IPS-15b (cell line): Measurements from ENCODE around the gene GAPDH.
"Not testable (repeated sequence)": the region's sequence is repeated elsewhere in the genome, so short reads cannot be mapped to it uniquely, and the experiment has no call there.

ENCODE experiments used
- H3K27me3 ChIP-seq: one replicate; pipeline ENCODE4 v1.6.1; 2013; ENCODE audit warnings: low read length; ENCODE audit not compliant: control insufficient read depth, insufficient read depth
- H3K36me3 ChIP-seq: one replicate; pipeline ENCODE4 v1.6.1; 2013; ENCODE audit warnings: low read length; ENCODE audit not compliant: control insufficient read depth, insufficient read depth
- H3K4me1 ChIP-seq: one replicate; pipeline ENCODE4 v1.6.1; 2013; ENCODE audit warnings: mild to moderate bottlenecking, low read length; ENCODE audit not compliant: control insufficient read depth, insufficient read depth
- H3K4me3 ChIP-seq: one replicate; pipeline ENCODE4 v1.5.1; 2013; ENCODE audit warnings: low read depth, low read length
- H3K9ac ChIP-seq: one replicate; pipeline ENCODE4 v1.6.1; 2013; ENCODE audit warnings: low read depth, mild to moderate bottlenecking, low read length
- H3K9me3 ChIP-seq: one replicate; pipeline ENCODE4 v1.6.1; 2013; ENCODE audit warnings: mild to moderate bottlenecking, low read length; ENCODE audit not compliant: control insufficient read depth, insufficient read depth

GAPDH gene

GRCh38 chr12:6533923-6534694 lies at the start of gene GAPDH:
TSS of gene GAPDH (plus strand) at chr12:6534517. CDS start at chr12:6534833, 316 bp downstream.
- Histone ChIP-seq H3K36me3 (peaks cover 55% of the 10 kb centered on the region), H3K9me3 (no peaks in the 10 kb centered on the region), H3K9ac (peak within 1 kb of the TSS; percentile 98), H3K4me3 (peak within 1 kb of the TSS; percentile 97), H3K4me1 (peaks cover 16% of the 10 kb centered on the region), H3K27me3 (no peaks in the 10 kb centered on the region)

- H3K9ac ChIP-seq = no peak overlapping the region
- H3K9me3 ChIP-seq = no peaks in the 10 kb centered on the region
- H3K4me3 ChIP-seq = no peak overlapping the region
- H3K4me1 ChIP-seq = no peaks in the 10 kb centered on the region
- H3K36me3 ChIP-seq = peaks cover 10% of the 10 kb centered on the region
- H3K27me3 ChIP-seq = no peaks in the 10 kb centered on the region
Observed at GRCh38 chr12:6488240-6488639, 46.1 kb upstream of the GAPDH start.

- Histone ChIP-seq H3K9ac (no peak overlapping the region), H3K36me3 (peaks cover 10% of the 10 kb centered on the region), H3K27me3 (no peaks in the 10 kb centered on the region), H3K4me1 (no peaks in the 10 kb centered on the region), H3K4me3 (no peak overlapping the region), H3K9me3 (no peaks in the 10 kb centered on the region)
Observed at GRCh38 chr12:6489449-6489848, 44.9 kb upstream of the GAPDH start.

- not testable (repeated sequence) for H3K4me1 ChIP-seq, H3K9me3 ChIP-seq, H3K4me3 ChIP-seq
Observed at GRCh38 chr12:6490673-6491072, 43.6 kb upstream of the GAPDH start.

GRCh38 chr12:6492838-6493496 lies 41.4 kb upstream of the GAPDH start, which contains the start of gene MRPL51:
TSS of gene MRPL51 (minus strand) at chr12:6493262. CDS start at chr12:6493136, 126 bp downstream.
- Histone ChIP-seq H3K4me3 (peak within 1 kb of the TSS; percentile 94), H3K9me3 (no peaks in the 10 kb centered on the region), H3K27me3 (no peaks in the 10 kb centered on the region), H3K36me3 (peaks cover 29% of the 10 kb centered on the region), H3K4me1 (peaks cover 7% of the 10 kb centered on the region), H3K9ac (peak within 1 kb of the TSS; percentile 86)

More at GRCh38 chr12:6490673-6491072, 43.6 kb upstream of the GAPDH start:
- not testable (repeated sequence) for H3K27me3 ChIP-seq, H3K9ac ChIP-seq
- H3K36me3 ChIP-seq = peaks cover 16% of the 10 kb centered on the region

- H3K36me3 ChIP-seq = peaks cover 29% of the 10 kb centered on the region
- H3K9me3 ChIP-seq = no peaks in the 10 kb centered on the region
- peak within 1 kb of the TSS; percentile 86 for H3K9ac ChIP-seq
- peak within 1 kb of the TSS; percentile 94 for H3K4me3 ChIP-seq
- H3K27me3 ChIP-seq = no peaks in the 10 kb centered on the region
- H3K4me1 ChIP-seq = peaks cover 7% of the 10 kb centered on the region
Observed at GRCh38 chr12:6493497-6494257, 40.6 kb upstream of the GAPDH start, which contains the start of gene NCAPD2. TSS of gene NCAPD2 (plus strand) at chr12:6494102. CDS start at chr12:6495099, 997 bp downstream.

- Histone ChIP-seq H3K9ac (peak overlapping the region; percentile 79), H3K36me3 (peaks cover 33% of the 10 kb centered on the region), H3K27me3 (no peaks in the 10 kb centered on the region), H3K4me1 (peaks cover 7% of the 10 kb centered on the region), H3K9me3 (no peaks in the 10 kb centered on the region), H3K4me3 (peak overlapping the region; percentile 94)
Observed at GRCh38 chr12:6494258-6494743, 40.0 kb upstream of the GAPDH start.

- Histone ChIP-seq H3K4me1 (peaks cover 7% of the 10 kb centered on the region), H3K27me3 (no peaks in the 10 kb centered on the region), H3K4me3 (peak overlapping the region; percentile 94), H3K9ac (peak overlapping the region; percentile 26), H3K36me3 (peaks cover 36% of the 10 kb centered on the region), H3K9me3 (no peaks in the 10 kb centered on the region)
Observed at GRCh38 chr12:6494968-6495367, 39.3 kb upstream of the GAPDH start.

- not testable (repeated sequence) for H3K4me3 ChIP-seq, H3K9me3 ChIP-seq, H3K27me3 ChIP-seq, H3K9ac ChIP-seq, H3K4me1 ChIP-seq
- peaks cover 27% of the 10 kb centered on the region for H3K36me3 ChIP-seq
Observed at GRCh38 chr12:6497291-6497690, 37.0 kb upstream of the GAPDH start.

- peaks cover 25% of the 10 kb centered on the region for H3K36me3 ChIP-seq
- no peaks in the 10 kb centered on the region for H3K4me1 ChIP-seq
- no peak overlapping the region for H3K9ac ChIP-seq
- no peak overlapping the region for H3K4me3 ChIP-seq
- no peaks in the 10 kb centered on the region for H3K27me3 ChIP-seq
- H3K9me3 ChIP-seq = no peaks in the 10 kb centered on the region
Observed at GRCh38 chr12:6500466-6500865, 33.9 kb upstream of the GAPDH start.
